MCF 10A (cell line): Measurements from ENCODE around the gene CHIC2. TPM values are rescaled to one million over a fixed set of nuclear protein-coding genes. Genes with fewer than 3 reads are reported as not detected.
"Not testable (repeated sequence)": the region's sequence is repeated elsewhere in the genome, so short reads cannot be mapped to it uniquely, and the experiment has no call there.

Experiments used
- BruUV-seq: library from RNA; stranded (reverse); fragments of 400-500 nt; replicated peaks from 2 replicates; lab custom pipeline; 2021; lab: Mats Ljungman, UMichigan
- CTCF ChIA-PET: fragments of 300-600 bp; sonication (Branson Sonifier 250); formaldehyde crosslinking; extraction: SDS; loops from one replicate; lab custom pipeline; 2021; ENCODE audit warnings: antibody characterized with exemption, inconsistent platforms; lab: Yijun Ruan, JAX
- POLR2A ChIA-PET: fragments of 300-600, 350-650 bp; sonication (Branson Sonifier 250); formaldehyde crosslinking; extraction: SDS; loops from one replicate; lab custom pipeline; 2020; ENCODE audit warnings: antibody characterized with exemption, inconsistent platforms; lab: Yijun Ruan, JAX
- DNase-seq: peaks from one replicate; pipeline ENCODE4 v3.0.0-alpha.2; 2018; ENCODE audit not compliant: unreplicated experiment
- H3K27ac Mint-ChIP-seq: one replicate; pipeline ENCODE4 v1.8.0; 2022; ENCODE audit warnings: mild to moderate bottlenecking, low read depth, mixed read lengths; ENCODE audit not compliant: unreplicated experiment
- H3K27me3 Mint-ChIP-seq: one replicate; pipeline ENCODE4 v1.8.0; 2022; ENCODE audit warnings: mixed read lengths; ENCODE audit not compliant: insufficient read depth, unreplicated experiment
- H3K36me3 Mint-ChIP-seq: one replicate; pipeline ENCODE4 v1.8.0; 2022; ENCODE audit warnings: mild to moderate bottlenecking, moderate library complexity, mixed read lengths; ENCODE audit not compliant: insufficient read depth, unreplicated experiment
- H3K4me1 Mint-ChIP-seq: one replicate; pipeline ENCODE4 v1.8.0; 2022; ENCODE audit warnings: mixed read lengths; ENCODE audit not compliant: insufficient read depth, unreplicated experiment
- H3K4me3 Mint-ChIP-seq: one replicate; pipeline ENCODE4 v1.8.0; 2022; ENCODE audit warnings: mild to moderate bottlenecking, moderate library complexity, mixed read lengths; ENCODE audit not compliant: unreplicated experiment
- H3K9me3 Mint-ChIP-seq: one replicate; pipeline ENCODE4 v1.8.0; 2022; ENCODE audit warnings: mixed read lengths; ENCODE audit not compliant: unreplicated experiment
- intact Hi-C: fragments of 100-400 bp; cut with micrococcal nuclease; formaldehyde crosslinking; loops from 2 replicates; pipeline ENCODE4 v1.14.1; 2022
- total RNA-seq: library from RNA; stranded (reverse); gene quantifications from 2 replicates; pipeline ENCODE4 v1.2.3, GENCODE V29; 2022
- TF ChIP-seq, protein P1 (sequence below): fragments of 200-600 bp; IDR thresholded peaks from one replicate; pipeline ENCODE4 v1.8.0; 2022; ENCODE audit warnings: antibody characterized with exemption, mild to moderate bottlenecking; ENCODE audit not compliant: unreplicated experiment

The CHIC2 gene
- total RNA-seq, 1 experiment from 2014 or later, result 59.4 TPM

GRCh38 chr4:54058171-54058570, 6.2 kb downstream of the CHIC2 start:
- Mint-ChIP-seq H3K36me3 (peaks cover 6% of the 10 kb centered on the region), H3K27ac (no peak overlapping the region), H3K9me3 (peaks cover 7% of the 10 kb centered on the region), H3K4me3 (no peak overlapping the region), H3K27me3 (no peaks in the 10 kb centered on the region), H3K4me1 (peaks cover 51% of the 10 kb centered on the region)
- ChIA-PET POLR2A (interaction anchor here (0.9 to 1.2 kb wide), 3 partner anchors 8 to 122 kb away, joined by 3 to 4 read pairs (median 3); no protein-coding TSS in a partner anchor), CTCF (interaction anchor here (1.1 to 2.1 kb wide), 4 partner anchors 22 to 150 kb away, joined by 3 to 15 read pairs (median 3); no protein-coding TSS in a partner anchor)
- DNase-seq, result no peak
- intact Hi-C loops, result no loop called here
- TF ChIP-seq, protein P1, sequence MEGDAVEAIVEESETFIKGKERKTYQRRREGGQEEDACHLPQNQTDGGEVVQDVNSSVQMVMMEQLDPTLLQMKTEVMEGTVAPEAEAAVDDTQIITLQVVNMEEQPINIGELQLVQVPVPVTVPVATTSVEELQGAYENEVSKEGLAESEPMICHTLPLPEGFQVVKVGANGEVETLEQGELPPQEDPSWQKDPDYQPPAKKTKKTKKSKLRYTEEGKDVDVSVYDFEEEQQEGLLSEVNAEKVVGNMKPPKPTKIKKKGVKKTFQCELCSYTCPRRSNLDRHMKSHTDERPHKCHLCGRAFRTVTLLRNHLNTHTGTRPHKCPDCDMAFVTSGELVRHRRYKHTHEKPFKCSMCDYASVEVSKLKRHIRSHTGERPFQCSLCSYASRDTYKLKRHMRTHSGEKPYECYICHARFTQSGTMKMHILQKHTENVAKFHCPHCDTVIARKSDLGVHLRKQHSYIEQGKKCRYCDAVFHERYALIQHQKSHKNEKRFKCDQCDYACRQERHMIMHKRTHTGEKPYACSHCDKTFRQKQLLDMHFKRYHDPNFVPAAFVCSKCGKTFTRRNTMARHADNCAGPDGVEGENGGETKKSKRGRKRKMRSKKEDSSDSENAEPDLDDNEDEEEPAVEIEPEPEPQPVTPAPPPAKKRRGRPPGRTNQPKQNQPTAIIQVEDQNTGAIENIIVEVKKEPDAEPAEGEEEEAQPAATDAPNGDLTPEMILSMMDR, result no peak
- BruUV-seq, result no TSS peak

GRCh38 chr4:54056360-54056759, 8.0 kb downstream of the CHIC2 start:
- Mint-ChIP-seq H3K4me1 (peaks cover 53% of the 10 kb centered on the region), H3K9me3 (peaks cover 7% of the 10 kb centered on the region), H3K4me3 (no peak overlapping the region), H3K36me3 (peaks cover 6% of the 10 kb centered on the region), H3K27me3 (no peaks in the 10 kb centered on the region), H3K27ac (no peak overlapping the region)
- BruUV-seq, result no TSS peak
- TF ChIP-seq, protein P1, result no peak
- POLR2A ChIA-PET, result interaction anchor here (0.6 to 1.3 kb wide), 4 partner anchors 8 to 1328 kb away, joined by 3 read pairs; partner anchors contain the start of gene CHIC2
- intact Hi-C loops, result no loop called here
- CTCF ChIA-PET, result interaction anchor here (0.6 to 1.7 kb wide), 3 partner anchors 79 to 860 kb away, joined by 3 to 12 read pairs (median 3); no protein-coding TSS in a partner anchor
- DNase-seq, result no peak

- H3K36me3 Mint-ChIP-seq, result peaks cover 6% of the 10 kb centered on the region
- no peak overlapping the region for H3K27ac Mint-ChIP-seq
- no peaks in the 10 kb centered on the region for H3K27me3 Mint-ChIP-seq
- TF ChIP-seq, protein P1, result no peak
- ChIA-PET CTCF (interaction anchor here (0.6 to 0.9 kb wide), 2 partner anchors 11 to 118 kb away, joined by 3 to 4 read pairs; no protein-coding TSS in a partner anchor), POLR2A (interaction anchor here (1.2 to 1.3 kb wide), 2 partner anchors 8 to 30 kb away, joined by 3 read pairs; no protein-coding TSS in a partner anchor)
- no TSS peak for BruUV-seq
- H3K4me1 Mint-ChIP-seq, result peaks cover 55% of the 10 kb centered on the region
- H3K9me3 Mint-ChIP-seq, result peaks cover 7% of the 10 kb centered on the region
- intact Hi-C loops, result no loop called here
- DNase-seq, result no peak
- H3K4me3 Mint-ChIP-seq, result no peak overlapping the region
These were observed 8.9 kb downstream of the CHIC2 start for GRCh38 chr4:54055494-54055893.

- POLR2A ChIA-PET, result no interaction called here
- no peaks in the 10 kb centered on the region for H3K27me3 Mint-ChIP-seq
These were observed 9.9 kb downstream of the CHIC2 start for GRCh38 chr4:54054501-54054900.

DNA sequence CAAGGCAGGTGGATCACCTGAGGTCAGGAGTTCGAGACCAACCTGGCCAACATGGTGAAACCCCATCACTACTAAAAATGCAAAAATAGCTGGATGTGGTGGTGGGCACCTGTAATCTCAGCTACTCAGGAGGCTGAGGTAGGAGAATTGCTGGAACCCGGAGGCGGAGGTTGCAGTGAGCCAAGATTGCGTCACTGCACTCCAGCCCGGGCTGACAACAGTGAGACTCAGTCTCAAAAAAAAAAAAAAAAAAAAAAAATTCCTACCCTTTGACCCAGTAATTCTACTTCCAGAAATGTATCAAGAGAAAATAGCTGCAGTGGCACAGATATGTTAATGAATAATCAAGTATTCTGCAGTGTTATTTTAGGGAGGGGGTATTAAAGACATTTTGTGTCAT, 11.1 kb downstream of the CHIC2 start:
- H3K36me3 Mint-ChIP-seq, H3K27ac Mint-ChIP-seq, intact Hi-C loops, H3K27me3 Mint-ChIP-seq, BruUV-seq, H3K9me3 Mint-ChIP-seq, DNase-seq, H3K4me3 Mint-ChIP-seq: not testable (repeated sequence)
- H3K4me1 Mint-ChIP-seq, result peaks cover 57% of the 10 kb centered on the region
- ChIA-PET POLR2A (interaction anchor here (0.8 to 1.0 kb wide), 4 partner anchors 10 to 519 kb away, joined by 3 to 5 read pairs (median 4); no protein-coding TSS in a partner anchor), CTCF (interaction anchor here (0.6 to 1.3 kb wide), 4 partner anchors 8 to 1295 kb away, joined by 3 to 5 read pairs (median 4); no protein-coding TSS in a partner anchor)

More at GRCh38 chr4:54054501-54054900, 9.9 kb downstream of the CHIC2 start:
- CTCF ChIA-PET, result interaction anchor here (0.9 kb wide), 1 partner anchor 12 kb away, joined by 4 read pairs; no protein-coding TSS in a partner anchor
- intact Hi-C loops, result no loop called here
- peaks cover 7% of the 10 kb centered on the region for H3K9me3 Mint-ChIP-seq
- H3K4me1 Mint-ChIP-seq, result peaks cover 54% of the 10 kb centered on the region
- peaks cover 6% of the 10 kb centered on the region for H3K36me3 Mint-ChIP-seq
- DNase-seq, result no peak
- no peak overlapping the region for H3K27ac Mint-ChIP-seq
- no TSS peak for BruUV-seq
- H3K4me3 Mint-ChIP-seq, result no peak overlapping the region
- TF ChIP-seq, protein P1, result no peak
